ENCODE data around the gene H1-8. TPM values are rescaled to one million over a fixed set of nuclear protein-coding genes. Genes with fewer than 3 reads are reported as not detected.

Gene H1-8
- total RNA-seq, 2 experiments from 2014 or later: not detected

- H3K27ac Mint-ChIP-seq: no peak overlapping the region
- intact Hi-C loops (cut with micrococcal nuclease): no loop called here
- CTCF ChIA-PET: no interaction called here
These were observed 21.0 kb downstream of the H1-8 start for GRCh38 chr3:129563850-129564535.

GRCh38 chr3:129564981-129565644, 22.1 kb downstream of the H1-8 start:
- CTCF ChIA-PET: no interaction called here
- H3K27me3 Mint-ChIP-seq (ENCODE audit: low read depth): no peaks in the 10 kb centered on the region
- DNase-seq: no peak
- no peaks in the 10 kb centered on the region for H3K4me1 Mint-ChIP-seq (ENCODE audit: low read depth)
- H3K36me3 Mint-ChIP-seq (ENCODE audit: low read depth): no peaks in the 10 kb centered on the region
- H3K27ac Mint-ChIP-seq: no peak overlapping the region
- no peak overlapping the region for H3K4me3 Mint-ChIP-seq
- H3K9me3 Mint-ChIP-seq: no peaks in the 10 kb centered on the region
- intact Hi-C loops (cut with micrococcal nuclease): no loop called here

More at GRCh38 chr3:129563850-129564535, 21.0 kb downstream of the H1-8 start:
- Mint-ChIP-seq H3K36me3 (ENCODE audit: low read depth) (no peaks in the 10 kb centered on the region), H3K9me3 (no peaks in the 10 kb centered on the region), H3K4me3 (no peak overlapping the region), H3K27me3 (ENCODE audit: low read depth) (no peaks in the 10 kb centered on the region), H3K4me1 (ENCODE audit: low read depth) (no peaks in the 10 kb centered on the region)
- no peak for DNase-seq

- no peaks in the 10 kb centered on the region for H3K4me1 Mint-ChIP-seq (ENCODE audit: low read depth)
- H3K9me3 Mint-ChIP-seq: no peaks in the 10 kb centered on the region
- H3K36me3 Mint-ChIP-seq (ENCODE audit: low read depth): no peaks in the 10 kb centered on the region
- no peak overlapping the region for H3K27ac Mint-ChIP-seq
- CTCF ChIA-PET: no interaction called here
- H3K4me3 Mint-ChIP-seq: no peak overlapping the region
- no peaks in the 10 kb centered on the region for H3K27me3 Mint-ChIP-seq (ENCODE audit: low read depth)
- intact Hi-C loops (cut with micrococcal nuclease): no loop called here
- DNase-seq: no peak
These were observed 22.9 kb downstream of the H1-8 start for GRCh38 chr3:129565902-129566301.

DNA sequence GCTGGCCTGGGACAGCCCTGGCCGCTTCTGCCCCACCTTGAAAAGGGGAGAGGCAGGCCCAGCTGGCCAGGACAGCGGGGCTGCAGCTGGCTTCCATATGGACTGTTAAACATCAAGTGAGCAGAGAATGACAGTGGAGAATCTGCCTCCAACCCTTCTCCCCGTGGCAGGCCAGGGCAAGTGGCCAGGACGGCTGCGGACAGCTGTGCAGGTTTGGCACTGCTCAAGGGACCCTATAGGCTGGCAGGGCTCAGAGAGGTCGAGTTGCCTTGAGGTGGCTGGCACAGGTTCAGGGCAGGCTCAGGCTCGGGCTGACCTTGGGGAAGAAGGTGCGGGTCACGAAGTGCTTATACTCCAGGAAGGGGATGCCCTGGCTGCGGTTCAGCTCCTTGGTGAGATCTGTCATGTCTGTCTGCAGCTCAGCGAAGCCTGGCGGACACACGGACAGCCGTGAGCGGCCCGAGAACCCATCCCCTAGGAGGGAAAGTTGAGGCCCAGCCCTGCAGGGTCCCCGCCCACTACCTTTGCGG, 24.3 kb downstream of the H1-8 start:
- intact Hi-C loops (cut with micrococcal nuclease): no loop called here
- no peak for DNase-seq
- Mint-ChIP-seq H3K27me3 (ENCODE audit: low read depth) (no peaks in the 10 kb centered on the region), H3K4me1 (ENCODE audit: low read depth) (no peaks in the 10 kb centered on the region), H3K4me3 (no peak overlapping the region), H3K27ac (no peak overlapping the region), H3K36me3 (ENCODE audit: low read depth) (no peaks in the 10 kb centered on the region), H3K9me3 (no peaks in the 10 kb centered on the region)
- CTCF ChIA-PET: interaction anchor here (0.6 to 0.7 kb wide), 2 partner anchors 31 to 57 kb away, joined by 3 read pairs; no protein-coding TSS in a partner anchor

GRCh38 chr3:129567939-129568338, 25.0 kb downstream of the H1-8 start:
- no peaks in the 10 kb centered on the region for H3K36me3 Mint-ChIP-seq (ENCODE audit: low read depth)
- H3K4me3 Mint-ChIP-seq: no peak overlapping the region
- no peaks in the 10 kb centered on the region for H3K9me3 Mint-ChIP-seq
- no peaks in the 10 kb centered on the region for H3K4me1 Mint-ChIP-seq (ENCODE audit: low read depth)
- CTCF ChIA-PET: no interaction called here
- no peak for DNase-seq
- no peak overlapping the region for H3K27ac Mint-ChIP-seq
- H3K27me3 Mint-ChIP-seq (ENCODE audit: low read depth): no peaks in the 10 kb centered on the region
- intact Hi-C loops (cut with micrococcal nuclease): no loop called here

- Mint-ChIP-seq H3K36me3 (ENCODE audit: low read depth) (no peaks in the 10 kb centered on the region), H3K4me1 (ENCODE audit: low read depth) (no peaks in the 10 kb centered on the region), H3K27me3 (ENCODE audit: low read depth) (no peaks in the 10 kb centered on the region), H3K9me3 (no peaks in the 10 kb centered on the region), H3K27ac (no peak overlapping the region), H3K4me3 (no peak overlapping the region)
- CTCF ChIA-PET: no interaction called here
- DNase-seq: no peak
- intact Hi-C loops (cut with micrococcal nuclease): no loop called here
These were observed 26.9 kb downstream of the H1-8 start for GRCh38 chr3:129569856-129570255.

GRCh38 chr3:129571605-129572547, 28.9 kb downstream of the H1-8 start:
- Mint-ChIP-seq H3K9me3 (no peaks in the 10 kb centered on the region), H3K4me3 (no peak overlapping the region), H3K27me3 (ENCODE audit: low read depth) (no peaks in the 10 kb centered on the region), H3K36me3 (ENCODE audit: low read depth) (no peaks in the 10 kb centered on the region), H3K4me1 (ENCODE audit: low read depth) (peaks cover 14% of the 10 kb centered on the region), H3K27ac (no peak overlapping the region)
- CTCF ChIA-PET: no interaction called here
- no peak for DNase-seq
- intact Hi-C loops (cut with micrococcal nuclease): no loop called here

- Mint-ChIP-seq H3K36me3 (ENCODE audit: low read depth) (no peaks in the 10 kb centered on the region), H3K4me1 (ENCODE audit: low read depth) (peaks cover 17% of the 10 kb centered on the region), H3K27ac (no peak overlapping the region), H3K27me3 (ENCODE audit: low read depth) (no peaks in the 10 kb centered on the region), H3K4me3 (no peak overlapping the region), H3K9me3 (no peaks in the 10 kb centered on the region)
- intact Hi-C loops (cut with micrococcal nuclease): no loop called here
- DNase-seq: no peak
- CTCF ChIA-PET: no interaction called here
These were observed 29.6 kb downstream of the H1-8 start for GRCh38 chr3:129572603-129573002.

- H3K4me1 Mint-ChIP-seq (ENCODE audit: low read depth): peaks cover 21% of the 10 kb centered on the region
- CTCF ChIA-PET: no interaction called here
- no peak for DNase-seq
- H3K4me3 Mint-ChIP-seq: no peak overlapping the region
- intact Hi-C loops (cut with micrococcal nuclease): no loop called here
- no peaks in the 10 kb centered on the region for H3K36me3 Mint-ChIP-seq (ENCODE audit: low read depth)
- H3K27ac Mint-ChIP-seq: no peak overlapping the region
- no peaks in the 10 kb centered on the region for H3K9me3 Mint-ChIP-seq
- H3K27me3 Mint-ChIP-seq (ENCODE audit: low read depth): no peaks in the 10 kb centered on the region
These were observed 30.5 kb downstream of the H1-8 start for GRCh38 chr3:129573493-129573892.

GRCh38 chr3:129574206-129574605, 31.2 kb downstream of the H1-8 start:
- Mint-ChIP-seq H3K27me3 (ENCODE audit: low read depth) (no peaks in the 10 kb centered on the region), H3K36me3 (ENCODE audit: low read depth) (no peaks in the 10 kb centered on the region), H3K4me3 (no peak overlapping the region), H3K27ac (no peak overlapping the region), H3K9me3 (no peaks in the 10 kb centered on the region), H3K4me1 (ENCODE audit: low read depth) (peaks cover 21% of the 10 kb centered on the region)
- CTCF ChIA-PET: no interaction called here
- intact Hi-C loops (cut with micrococcal nuclease): no loop called here
- DNase-seq: no peak

GRCh38 chr3:129575233-129575996, 32.4 kb downstream of the H1-8 start:
- DNase-seq: no peak
- H3K27ac Mint-ChIP-seq: no peak overlapping the region
- CTCF ChIA-PET: interaction anchor here (1.1 kb wide), 1 partner anchor 85 kb away, joined by 3 read pairs; no protein-coding TSS in a partner anchor
- H3K36me3 Mint-ChIP-seq (ENCODE audit: low read depth): no peaks in the 10 kb centered on the region
- H3K27me3 Mint-ChIP-seq (ENCODE audit: low read depth): no peaks in the 10 kb centered on the region
- peaks cover 21% of the 10 kb centered on the region for H3K4me1 Mint-ChIP-seq (ENCODE audit: low read depth)
- no peak overlapping the region for H3K4me3 Mint-ChIP-seq
- intact Hi-C loops (cut with micrococcal nuclease): no loop called here
- H3K9me3 Mint-ChIP-seq: no peaks in the 10 kb centered on the region

- peaks cover 21% of the 10 kb centered on the region for H3K4me1 Mint-ChIP-seq (ENCODE audit: low read depth)
- no peak overlapping the region for H3K27ac Mint-ChIP-seq
- no peak overlapping the region for H3K4me3 Mint-ChIP-seq
These were observed 33.0 kb downstream of the H1-8 start for GRCh38 chr3:129575997-129576384.

More at GRCh38 chr3:129575997-129576384, 33.0 kb downstream of the H1-8 start:
- Mint-ChIP-seq H3K36me3 (ENCODE audit: low read depth) (no peaks in the 10 kb centered on the region), H3K9me3 (no peaks in the 10 kb centered on the region), H3K27me3 (ENCODE audit: low read depth) (no peaks in the 10 kb centered on the region)
- no peak for DNase-seq
- intact Hi-C loops (cut with micrococcal nuclease): no loop called here
- CTCF ChIA-PET: interaction anchor here (1.1 kb wide), 1 partner anchor 86 kb away, joined by 3 read pairs; no protein-coding TSS in a partner anchor
